HEK293 (cell line): ENCODE data around the gene ACADVL.

Experiments used
- CTCF ChIA-PET: fragments of 350-600 bp; formaldehyde crosslinking; extraction: SDS; loops from one replicate; lab custom pipeline; 2021; ENCODE audit warnings: antibody characterized with exemption; lab: Yijun Ruan, JAX
- POLR2A ChIA-PET: fragments of 300-600 bp; formaldehyde crosslinking; extraction: SDS; loops from one replicate; lab custom pipeline; 2020; ENCODE audit warnings: antibody characterized with exemption, inconsistent platforms; lab: Yijun Ruan, JAX
- H3K27ac ChIP-seq: fragments of 200-500 bp; sonication (Bioruptor generic); 2 replicates; pipeline ENCODE4 v1.5.1; 2014; ENCODE audit warnings: low read depth, low read length, control low read depth, inconsistent platforms; ENCODE audit errors: extremely low read depth
- H3K36me3 ChIP-seq, 2 experiments: fragments of 200-500 bp in 1 of 2; sonication (Bioruptor generic) in 1 of 2; 1 replicate in 1 of 2; 2 replicates in 1 of 2; pipeline ENCODE4 v1.5.1; 2014 to 2017; ENCODE audit warnings: inconsistent platforms in 2 of 2, low read length in 2 of 2; ENCODE audit not compliant: control insufficient read depth in 2 of 2, insufficient read depth in 1 of 2
- H3K4me1 ChIP-seq: fragments of 200-500 bp; sonication (Bioruptor generic); 2 replicates; pipeline ENCODE4 v1.5.1; 2014; ENCODE audit warnings: mild to moderate bottlenecking, low read length, inconsistent platforms; ENCODE audit not compliant: control insufficient read depth, insufficient read depth
- H3K4me3 ChIP-seq: 2 replicates; pipeline ENCODE4 v1.5.1; 2011; ENCODE audit warnings: low read depth, mild to moderate bottlenecking, control low read depth, low read length, moderate library complexity
- H3K9me3 ChIP-seq: fragments of 200-500 bp; sonication (Bioruptor generic); 2 replicates; pipeline ENCODE4 v1.5.1; 2014; ENCODE audit warnings: low read depth, low read length, inconsistent platforms; ENCODE audit not compliant: control insufficient read depth, insufficient read depth
- EGR2 ChIP-seq: fragments of 450-650 bp; formaldehyde crosslinking; IDR thresholded peaks from 2 replicates; pipeline ENCODE4 v1.5.1; 2016; ENCODE audit warnings: low read depth, missing biosample characterization, missing genetic modification characterization
- PATZ1 ChIP-seq: fragments of 450-650 bp; formaldehyde crosslinking; IDR thresholded peaks from 2 replicates; pipeline ENCODE4 v1.5.1; 2016; ENCODE audit warnings: missing biosample characterization, missing genetic modification characterization
- TCF7L2 ChIP-seq: IDR thresholded peaks from 2 replicates; pipeline ENCODE4 v1.6.1; 2011; ENCODE audit warnings: low read depth, mild to moderate bottlenecking, inconsistent platforms, low read length, moderate library complexity, borderline replicate concordance
- ZFP69B ChIP-seq: fragments of 450-650 bp; formaldehyde crosslinking; IDR thresholded peaks from 2 replicates; pipeline ENCODE4 v1.5.1; 2016; ENCODE audit warnings: missing biosample characterization, missing genetic modification characterization
- ZNF146 ChIP-seq: fragments of 450-650 bp; formaldehyde crosslinking; IDR thresholded peaks from 2 replicates; pipeline ENCODE4 v1.5.1; 2016; ENCODE audit warnings: missing biosample characterization, missing genetic modification characterization
- ZNF223 ChIP-seq: fragments of 450-650 bp; formaldehyde crosslinking; IDR thresholded peaks from 2 replicates; pipeline ENCODE4 v1.5.1; 2016; ENCODE audit warnings: missing biosample characterization, missing genetic modification characterization
- ZNF280D ChIP-seq: fragments of 450-650 bp; formaldehyde crosslinking; IDR thresholded peaks from 2 replicates; pipeline ENCODE4 v1.5.1; 2016; ENCODE audit warnings: missing biosample characterization, missing genetic modification characterization
- ZNF302 ChIP-seq: fragments of 450-650 bp; formaldehyde crosslinking; IDR thresholded peaks from 2 replicates; pipeline ENCODE4 v1.5.1; 2016; ENCODE audit warnings: missing biosample characterization, missing genetic modification characterization, low read depth
- ZNF324 ChIP-seq: fragments of 450-650 bp; formaldehyde crosslinking; IDR thresholded peaks from 2 replicates; pipeline ENCODE4 v1.5.1; 2016; ENCODE audit warnings: missing biosample characterization, missing genetic modification characterization
- ZNF362 ChIP-seq: fragments of 450-650 bp; formaldehyde crosslinking; IDR thresholded peaks from 2 replicates; pipeline ENCODE4 v1.5.1; 2016; ENCODE audit warnings: missing biosample characterization, missing genetic modification characterization
- ZNF366 ChIP-seq: fragments of 450-650 bp; formaldehyde crosslinking; conservative IDR thresholded peaks from 2 replicates; pipeline ENCODE4 v1.5.1; 2016; ENCODE audit warnings: missing biosample characterization, missing genetic modification characterization
- ZNF560 ChIP-seq: fragments of 450-650 bp; formaldehyde crosslinking; IDR thresholded peaks from 2 replicates; pipeline ENCODE4 v1.5.1; 2017; ENCODE audit warnings: missing biosample characterization, missing genetic modification characterization, borderline replicate concordance
- ZNF561 ChIP-seq: fragments of 450-650 bp; IDR thresholded peaks from 2 replicates; pipeline ENCODE4 v1.5.1; 2018; ENCODE audit warnings: missing biosample characterization, missing genetic modification characterization, borderline replicate concordance
- ZNF571 ChIP-seq: fragments of 450-650 bp; formaldehyde crosslinking; IDR thresholded peaks from 2 replicates; pipeline ENCODE4 v1.5.0; 2017; ENCODE audit warnings: missing biosample characterization, missing genetic modification characterization
- ZNF624 ChIP-seq: fragments of 450-650 bp; formaldehyde crosslinking; IDR thresholded peaks from 2 replicates; pipeline ENCODE4 v1.5.1; 2017; ENCODE audit warnings: missing biosample characterization, missing genetic modification characterization
- ZNF692 ChIP-seq: fragments of 450-650 bp; formaldehyde crosslinking; IDR thresholded peaks from 2 replicates; pipeline ENCODE4 v1.5.1; 2016; ENCODE audit warnings: missing biosample characterization, missing genetic modification characterization
- ZNF704 ChIP-seq: fragments of 450-650 bp; formaldehyde crosslinking; IDR thresholded peaks from 2 replicates; pipeline ENCODE4 v1.5.1; 2016; ENCODE audit warnings: missing biosample characterization, missing genetic modification characterization
- ZNF777 ChIP-seq: fragments of 450-650 bp; formaldehyde crosslinking; IDR thresholded peaks from 2 replicates; pipeline ENCODE4 v1.5.1; 2017; ENCODE audit warnings: missing biosample characterization, missing genetic modification characterization, borderline replicate concordance
- ZSCAN16 ChIP-seq: fragments of 450-650 bp; formaldehyde crosslinking; IDR thresholded peaks from 2 replicates; pipeline ENCODE4 v1.5.1; 2016; ENCODE audit warnings: missing biosample characterization, missing genetic modification characterization
- ZSCAN5A ChIP-seq: fragments of 450-650 bp; formaldehyde crosslinking; IDR thresholded peaks from 2 replicates; pipeline ENCODE4 v1.5.1; 2016; ENCODE audit warnings: missing biosample characterization, missing genetic modification characterization

The ACADVL gene

GRCh38 chr17:7252176-7253043 lies 32.7 kb downstream of the ACADVL start, which contains the start of gene ELP5 (continued):
- TF ChIP-seq PATZ1 (peak; percentile 100), ZFP69B (tag by site-specific recombination) (peak; percentile 97), ZNF366 (tag by site-specific recombination) (0 out of 2 replicates have a peak, but pooled peaks have one; percentile 33), ZNF280D (tag by site-specific recombination) (no peak), ZNF704 (tag by site-specific recombination) (no peak), ZNF362 (no peak)

- peak overlapping the region; percentile 91 for H3K4me3 ChIP-seq
- ChIA-PET POLR2A (interaction anchor here (0.6 to 2.5 kb wide), 2 partner anchors 11 to 150 kb away, joined by 5 to 10 read pairs; no protein-coding TSS in a partner anchor), CTCF (no interaction called here)
Measured at GRCh38 chr17:7253082-7253481, 33.3 kb downstream of the ACADVL start.

GRCh38 chr17:7254511-7254910 lies 34.8 kb downstream of the ACADVL start:
- no peak overlapping the region for H3K4me3 ChIP-seq
- H3K36me3 ChIP-seq: peaks cover 41 to 63% of the 10 kb centered on the region in 2 experiments
- ChIA-PET CTCF (interaction anchor here (1.0 to 1.7 kb wide), 2 partner anchors 42 kb away, joined by 4 to 7 read pairs; no protein-coding TSS in a partner anchor), POLR2A (interaction anchor here (2.5 kb wide), 1 partner anchor 9 kb away, joined by 10 read pairs; no protein-coding TSS in a partner anchor)
- no peak overlapping the region for H3K27ac ChIP-seq
- H3K9me3 ChIP-seq: no peaks in the 10 kb centered on the region
- H3K4me1 ChIP-seq: peaks cover 9% of the 10 kb centered on the region; the same call in 1 of the 2 replicates
- TF ChIP-seq ZNF223 (tag by site-specific recombination) (no peak), ZNF560 (tag by site-specific recombination) (no peak), ZNF302 (tag by site-specific recombination) (no peak), ZNF777 (tag by site-specific recombination) (no peak), TCF7L2 (no peak), ZSCAN16 (tag by site-specific recombination) (no peak), ZNF561 (tag by site-specific recombination) (no peak), ZNF571 (tag by site-specific recombination) (no peak), EGR2 (tag by site-specific recombination) (no peak), ZNF704 (tag by site-specific recombination) (no peak), ZSCAN5A (no peak), ZNF692 (tag by site-specific recombination) (no peak), ZNF146 (tag by site-specific recombination) (no peak), ZFP69B (tag by site-specific recombination) (no peak)

More at GRCh38 chr17:7253082-7253481, 33.3 kb downstream of the ACADVL start:
- TF ChIP-seq ZNF324 (tag by site-specific recombination) (no peak), ZNF624 (tag by site-specific recombination) (no peak)
- Histone ChIP-seq H3K4me1 (peaks cover 13% of the 10 kb centered on the region; the same call in 1 of the 2 replicates), H3K9me3 (no peaks in the 10 kb centered on the region), H3K36me3 (peaks cover 39 to 57% of the 10 kb centered on the region in 2 experiments), H3K27ac (peak overlapping the region; percentile 92)
